DOHH2 (cell line): ENCODE results near the gene SMOC2.

Experiments
- H3F3A ChIP-seq: fragments of 200-600 bp; sonication (generic), shearing (Covaris generic); 2 replicates; pipeline ENCODE4 v1.6.0; 2016; ENCODE audit warnings: antibody characterized with exemption, mild to moderate bottlenecking; ENCODE audit not compliant: control insufficient read depth, insufficient read depth
- H3K27ac ChIP-seq: fragments of 200-600 bp; sonication (generic); 2 replicates; pipeline ENCODE4 v1.5.1; 2014; ENCODE audit warnings: low read depth, mild to moderate bottlenecking, low read length, moderate library complexity
- H3K27me3 ChIP-seq: fragments of 200-600 bp; sonication (generic); 2 replicates; pipeline ENCODE4 v1.6.1; 2014; ENCODE audit warnings: mild to moderate bottlenecking, low read length, mixed read lengths; ENCODE audit not compliant: control insufficient read depth
- H3K36me3 ChIP-seq: fragments of 200-600 bp; sonication (generic); 2 replicates; pipeline ENCODE4 v1.6.1; 2014; ENCODE audit warnings: mild to moderate bottlenecking, low read length, moderate library complexity, mixed read lengths; ENCODE audit not compliant: control insufficient read depth
- H3K4me1 ChIP-seq: fragments of 200-600 bp; sonication (generic); 2 replicates; pipeline ENCODE4 v1.6.1; 2014; ENCODE audit warnings: mild to moderate bottlenecking, low read length, mixed read lengths; ENCODE audit not compliant: control insufficient read depth
- H3K4me2 ChIP-seq: fragments of 200-600 bp; sonication (generic); 2 replicates; pipeline ENCODE4 v1.6.0; 2014; ENCODE audit warnings: mild to moderate bottlenecking, low read length, moderate library complexity
- H3K4me3 ChIP-seq: fragments of 200-600 bp; sonication (generic); 2 replicates; pipeline ENCODE4 v1.5.1; 2014; ENCODE audit warnings: mild to moderate bottlenecking, low read length, mixed read lengths
- H3K79me2 ChIP-seq: fragments of 200-600 bp; sonication (generic); 2 replicates; pipeline ENCODE4 v1.6.1; 2014; ENCODE audit warnings: mild to moderate bottlenecking, low read length, mixed read lengths; ENCODE audit not compliant: control insufficient read depth
- H3K9me2 ChIP-seq: fragments of 200-600 bp; sonication (generic); replicated peaks from 2 replicates; pipeline ENCODE4 v1.6.1; 2014; ENCODE audit warnings: mild to moderate bottlenecking, low read length, mixed read lengths; ENCODE audit not compliant: control insufficient read depth
- H3K9me3 ChIP-seq: fragments of 200-600 bp; sonication (generic); 2 replicates; pipeline ENCODE4 v1.6.1; 2014; ENCODE audit warnings: antibody characterized with exemption, low read length, mixed read lengths; ENCODE audit not compliant: control insufficient read depth, insufficient read depth
- H4K20me1 ChIP-seq: fragments of 200-600 bp; sonication (generic); 2 replicates; pipeline ENCODE4 v1.6.0; 2014; ENCODE audit warnings: low read depth, mild to moderate bottlenecking, antibody characterized with exemption, low read length, moderate library complexity; ENCODE audit not compliant: control insufficient read depth, insufficient read depth
- EZH2phosphoT487 ChIP-seq: fragments of 200-600 bp; sonication (generic); IDR thresholded peaks from 2 replicates; pipeline ENCODE4 v1.6.1; 2017; ENCODE audit warnings: borderline replicate concordance, mild to moderate bottlenecking, antibody characterized with exemption, low read length, moderate library complexity, mixed read lengths
- TF ChIP-seq, protein P1 (sequence below): fragments of 200-600 bp; sonication (generic); IDR thresholded peaks from one replicate; pipeline ENCODE4 v1.5.1; 2014; ENCODE audit warnings: antibody characterized with exemption, mild to moderate bottlenecking, low read depth, low read length; ENCODE audit not compliant: poor library complexity, severe bottlenecking

SMOC2 gene

GRCh38 chr6:168475188-168476013 lies 34.4 kb downstream of the SMOC2 start:
- Histone ChIP-seq H3K79me2 (no peaks in the 10 kb centered on the region), H4K20me1 (no peaks in the 10 kb centered on the region), H3K4me3 (no peak overlapping the region), H3K9me3 (peaks cover 5% of the 10 kb centered on the region; the same call in 1 of the 2 replicates), H3K27me3 (no peaks in the 10 kb centered on the region), H3K36me3 (no peaks in the 10 kb centered on the region), H3K9me2 (no peaks in the 10 kb centered on the region), H3K4me2 (no peak overlapping the region), H3F3A (no peaks in the 10 kb centered on the region), H3K4me1 (no peaks in the 10 kb centered on the region), H3K27ac (no peak overlapping the region)
- no peak for TF ChIP-seq EZH2phosphoT487
- TF ChIP-seq, protein P1, sequence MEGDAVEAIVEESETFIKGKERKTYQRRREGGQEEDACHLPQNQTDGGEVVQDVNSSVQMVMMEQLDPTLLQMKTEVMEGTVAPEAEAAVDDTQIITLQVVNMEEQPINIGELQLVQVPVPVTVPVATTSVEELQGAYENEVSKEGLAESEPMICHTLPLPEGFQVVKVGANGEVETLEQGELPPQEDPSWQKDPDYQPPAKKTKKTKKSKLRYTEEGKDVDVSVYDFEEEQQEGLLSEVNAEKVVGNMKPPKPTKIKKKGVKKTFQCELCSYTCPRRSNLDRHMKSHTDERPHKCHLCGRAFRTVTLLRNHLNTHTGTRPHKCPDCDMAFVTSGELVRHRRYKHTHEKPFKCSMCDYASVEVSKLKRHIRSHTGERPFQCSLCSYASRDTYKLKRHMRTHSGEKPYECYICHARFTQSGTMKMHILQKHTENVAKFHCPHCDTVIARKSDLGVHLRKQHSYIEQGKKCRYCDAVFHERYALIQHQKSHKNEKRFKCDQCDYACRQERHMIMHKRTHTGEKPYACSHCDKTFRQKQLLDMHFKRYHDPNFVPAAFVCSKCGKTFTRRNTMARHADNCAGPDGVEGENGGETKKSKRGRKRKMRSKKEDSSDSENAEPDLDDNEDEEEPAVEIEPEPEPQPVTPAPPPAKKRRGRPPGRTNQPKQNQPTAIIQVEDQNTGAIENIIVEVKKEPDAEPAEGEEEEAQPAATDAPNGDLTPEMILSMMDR: no peak

- H3K4me1 ChIP-seq: no peaks in the 10 kb centered on the region
- peaks cover 5% of the 10 kb centered on the region; the same call in 1 of the 2 replicates for H3K9me3 ChIP-seq
- no peak overlapping the region for H3K4me2 ChIP-seq
- no peaks in the 10 kb centered on the region for H3K9me2 ChIP-seq
- no peaks in the 10 kb centered on the region for H3K36me3 ChIP-seq
- TF ChIP-seq, protein P1: no peak
- no peak for TF ChIP-seq EZH2phosphoT487
- H3K79me2 ChIP-seq: no peaks in the 10 kb centered on the region
- no peaks in the 10 kb centered on the region for H3K27me3 ChIP-seq
- no peak overlapping the region for H3K27ac ChIP-seq
- no peaks in the 10 kb centered on the region for H4K20me1 ChIP-seq
- H3F3A ChIP-seq: no peaks in the 10 kb centered on the region
- no peak overlapping the region for H3K4me3 ChIP-seq
Observed at GRCh38 chr6:168479421-168479820, 38.4 kb downstream of the SMOC2 start.

GRCh38 chr6:168480481-168480880 lies 39.5 kb downstream of the SMOC2 start:
- H3K9me2 ChIP-seq: no peaks in the 10 kb centered on the region
- H3F3A ChIP-seq: no peaks in the 10 kb centered on the region
- no peaks in the 10 kb centered on the region for H3K36me3 ChIP-seq
- H3K27ac ChIP-seq: no peak overlapping the region
- H3K27me3 ChIP-seq: no peaks in the 10 kb centered on the region
- no peak overlapping the region for H3K4me3 ChIP-seq
- H3K79me2 ChIP-seq: no peaks in the 10 kb centered on the region
- TF ChIP-seq EZH2phosphoT487: no peak
- TF ChIP-seq, protein P1: no peak
- H3K9me3 ChIP-seq: peaks cover 2% of the 10 kb centered on the region; the same call in 1 of the 2 replicates
- H3K4me1 ChIP-seq: no peaks in the 10 kb centered on the region
- no peak overlapping the region for H3K4me2 ChIP-seq
- no peaks in the 10 kb centered on the region for H4K20me1 ChIP-seq
